Uterus (tissue), 2 donors: ENCODE data around the gene FBXO47.

ENCODE experiments used
- CTCF ChIP-seq, 4 experiments: fragments of 200-600 bp in 2 of 4; fragments of 450-650 bp in 2 of 4; sonication (generic) in 2 of 4; IDR thresholded peaks; one replicate each; pipeline ENCODE4 v1.5.1; 2016 to 2019; ENCODE audit warnings: antibody characterized with exemption in 4 of 4, mild to moderate bottlenecking in 2 of 4, moderate library complexity in 1 of 4
- POLR2A ChIP-seq, 2 donors: fragments of 450-650 bp; IDR thresholded peaks; one replicate each; pipeline ENCODE4 v1.6.1; 2016; ENCODE audit warnings: antibody characterized with exemption in 2 of 2, mild to moderate bottlenecking in 1 of 2, moderate library complexity in 1 of 2

DNA sequence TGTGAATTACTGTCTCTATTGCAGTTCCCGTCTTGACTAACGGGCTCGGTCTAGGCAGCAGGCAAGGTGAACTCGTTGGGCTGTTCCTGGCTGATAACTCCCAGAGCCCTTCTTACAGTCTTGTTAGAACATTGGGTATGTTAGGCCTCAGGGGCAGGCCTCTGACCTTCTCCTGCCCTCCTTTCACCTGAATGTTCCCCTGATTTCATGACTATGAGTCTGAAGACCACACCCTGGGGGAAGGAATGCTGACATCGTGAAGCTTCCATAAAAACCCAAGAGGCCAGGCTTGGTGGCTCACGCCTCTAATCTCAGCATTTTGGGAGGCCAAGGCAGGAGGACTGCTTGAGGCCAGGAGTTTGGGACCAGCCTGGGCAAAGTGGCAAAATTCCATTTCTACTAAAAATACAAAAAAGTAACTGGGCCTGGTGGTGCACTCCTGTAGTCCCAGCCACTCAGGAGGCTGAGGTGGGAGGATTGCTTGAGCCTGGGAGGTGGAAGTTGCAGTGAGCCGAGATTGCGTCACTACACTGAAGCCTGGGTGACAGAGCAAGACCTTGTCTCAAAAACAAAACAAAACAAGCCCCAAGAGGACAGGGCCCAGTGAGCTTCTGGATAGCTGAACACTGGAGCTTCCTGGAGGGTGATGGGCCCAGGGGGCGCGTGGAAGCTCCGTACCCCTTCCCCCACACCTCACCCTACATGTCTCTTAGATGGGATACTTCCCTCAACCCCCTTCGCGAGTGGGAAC, 47.8 kb upstream of the FBXO47 start:
- TF ChIP-seq CTCF (IDR thresholded peaks at IDR 0.05) (no peak), POLR2A (IDR thresholded peaks at IDR 0.05) (no peak)
